Parathyroid adenoma (tissue), 2 donors: ENCODE results near the gene ATP6V0B.

ENCODE experiments used
- H2AFZ ChIP-seq: fragments of 300-600 bp; sonication (generic); one replicate; pipeline ENCODE4 v1.7.0; 2017; ENCODE audit warnings: antibody characterized with exemption, mild to moderate bottlenecking
- H3K27ac ChIP-seq: fragments of 300-600 bp; sonication (generic); one replicate; pipeline ENCODE4 v1.7.0; 2017
- H3K27me3 ChIP-seq: fragments of 300-600 bp; sonication (generic); one replicate; pipeline ENCODE4 v1.7.0; 2017; ENCODE audit warnings: low read length; ENCODE audit not compliant: control insufficient read depth, insufficient read depth
- H3K36me3 ChIP-seq: fragments of 300-600 bp; sonication (generic); one replicate; pipeline ENCODE4 v1.7.0; 2017; ENCODE audit warnings: low read length; ENCODE audit not compliant: control insufficient read depth, insufficient read depth
- H3K4me1 ChIP-seq: fragments of 300-600 bp; sonication (generic); one replicate; pipeline ENCODE4 v1.7.0; 2017; ENCODE audit warnings: control low read depth
- H3K4me2 ChIP-seq: fragments of 300-600 bp; sonication (generic); one replicate; pipeline ENCODE4 v1.7.0; 2017; ENCODE audit warnings: low read length
- H3K4me3 ChIP-seq: fragments of 300-600 bp; sonication (generic); one replicate; pipeline ENCODE4 v1.7.0; 2017; ENCODE audit warnings: low read depth, low read length
- H3K79me2 ChIP-seq: fragments of 300-600 bp; sonication (generic); one replicate; pipeline ENCODE4 v1.7.0; 2017; ENCODE audit warnings: control low read depth
- H3K9ac ChIP-seq: fragments of 300-600 bp; sonication (generic); one replicate; pipeline ENCODE4 v1.7.0; 2017; ENCODE audit warnings: mild to moderate bottlenecking
- H3K9me3 ChIP-seq: fragments of 300-600 bp; sonication (generic); one replicate; pipeline ENCODE4 v1.7.0; 2017; ENCODE audit warnings: low read length; ENCODE audit not compliant: control insufficient read depth
- TF ChIP-seq, protein P1 (sequence below): fragments of 300-600 bp; sonication (generic); IDR thresholded peaks from one replicate; pipeline ENCODE4 v1.7.0; 2017; ENCODE audit warnings: antibody characterized with exemption, mild to moderate bottlenecking
- donor health status: primary hyperparathyroidism.

ATP6V0B gene

DNA sequence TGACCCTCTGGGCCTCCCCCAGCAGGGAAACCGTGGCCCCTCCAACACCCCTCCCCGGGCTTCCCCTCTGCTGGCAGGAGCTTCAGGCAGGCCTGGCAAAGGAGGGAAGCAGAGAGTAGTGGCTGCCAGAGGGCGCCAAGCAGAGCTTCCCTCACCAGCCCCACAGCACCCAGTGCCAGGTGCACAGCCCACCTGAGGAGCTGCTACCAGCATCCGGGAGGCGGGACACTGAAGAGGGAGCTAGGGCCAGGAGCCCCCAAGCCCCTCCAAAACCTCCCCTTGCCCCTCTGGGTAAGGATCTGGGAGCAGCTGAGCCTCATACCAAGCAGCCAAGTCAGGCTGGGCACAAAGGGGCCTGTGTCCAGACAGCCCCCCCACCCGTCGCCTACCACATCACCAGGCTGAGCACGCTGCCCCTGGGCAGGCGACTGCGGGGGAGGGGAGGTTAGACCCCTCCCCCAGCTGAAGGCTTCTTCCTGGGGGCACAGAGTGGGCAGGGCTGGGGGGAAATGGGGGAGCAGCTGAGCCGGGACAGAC lies 36.2 kb downstream of the ATP6V0B start:
- Histone ChIP-seq H3K79me2 (no peaks in the 10 kb centered on the region), H3K4me3 (no peak overlapping the region), H3K4me1 (no peaks in the 10 kb centered on the region), H3K4me2 (no peak overlapping the region), H3K9me3 (no peaks in the 10 kb centered on the region), H3K36me3 (no peaks in the 10 kb centered on the region), H3K27me3 (no peaks in the 10 kb centered on the region), H3K27ac (no peak overlapping the region), H3K9ac (no peak overlapping the region), H2AFZ (no peak overlapping the region)
- TF ChIP-seq, protein P1, sequence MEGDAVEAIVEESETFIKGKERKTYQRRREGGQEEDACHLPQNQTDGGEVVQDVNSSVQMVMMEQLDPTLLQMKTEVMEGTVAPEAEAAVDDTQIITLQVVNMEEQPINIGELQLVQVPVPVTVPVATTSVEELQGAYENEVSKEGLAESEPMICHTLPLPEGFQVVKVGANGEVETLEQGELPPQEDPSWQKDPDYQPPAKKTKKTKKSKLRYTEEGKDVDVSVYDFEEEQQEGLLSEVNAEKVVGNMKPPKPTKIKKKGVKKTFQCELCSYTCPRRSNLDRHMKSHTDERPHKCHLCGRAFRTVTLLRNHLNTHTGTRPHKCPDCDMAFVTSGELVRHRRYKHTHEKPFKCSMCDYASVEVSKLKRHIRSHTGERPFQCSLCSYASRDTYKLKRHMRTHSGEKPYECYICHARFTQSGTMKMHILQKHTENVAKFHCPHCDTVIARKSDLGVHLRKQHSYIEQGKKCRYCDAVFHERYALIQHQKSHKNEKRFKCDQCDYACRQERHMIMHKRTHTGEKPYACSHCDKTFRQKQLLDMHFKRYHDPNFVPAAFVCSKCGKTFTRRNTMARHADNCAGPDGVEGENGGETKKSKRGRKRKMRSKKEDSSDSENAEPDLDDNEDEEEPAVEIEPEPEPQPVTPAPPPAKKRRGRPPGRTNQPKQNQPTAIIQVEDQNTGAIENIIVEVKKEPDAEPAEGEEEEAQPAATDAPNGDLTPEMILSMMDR = no peak

DNA sequence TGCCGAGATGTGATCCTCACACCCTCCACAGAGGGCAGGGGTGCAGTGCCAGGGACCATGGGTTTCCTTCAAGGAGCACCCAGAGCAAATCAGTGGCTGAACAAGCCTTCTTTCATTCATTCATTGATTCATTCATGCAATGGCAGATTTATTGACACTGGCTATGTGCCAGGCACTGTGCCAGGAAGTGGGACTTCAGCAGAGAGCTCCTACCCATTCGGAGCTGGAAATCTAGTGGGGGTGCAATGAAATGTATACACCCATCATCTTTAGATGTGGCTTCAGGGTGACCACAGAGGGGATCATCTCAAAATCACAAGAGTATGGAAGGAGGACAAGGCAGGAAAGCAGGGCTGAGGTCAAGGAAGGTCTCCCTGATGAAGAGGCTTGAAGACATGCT lies 37.6 kb downstream of the ATP6V0B start:
- Histone ChIP-seq H3K9me3 (no peaks in the 10 kb centered on the region), H3K36me3 (no peaks in the 10 kb centered on the region), H2AFZ (no peak overlapping the region), H3K79me2 (no peaks in the 10 kb centered on the region), H3K4me1 (no peaks in the 10 kb centered on the region), H3K27ac (no peak overlapping the region), H3K4me3 (no peak overlapping the region), H3K4me2 (no peak overlapping the region), H3K27me3 (no peaks in the 10 kb centered on the region), H3K9ac (no peak overlapping the region)
- TF ChIP-seq, protein P1 = no peak

DNA sequence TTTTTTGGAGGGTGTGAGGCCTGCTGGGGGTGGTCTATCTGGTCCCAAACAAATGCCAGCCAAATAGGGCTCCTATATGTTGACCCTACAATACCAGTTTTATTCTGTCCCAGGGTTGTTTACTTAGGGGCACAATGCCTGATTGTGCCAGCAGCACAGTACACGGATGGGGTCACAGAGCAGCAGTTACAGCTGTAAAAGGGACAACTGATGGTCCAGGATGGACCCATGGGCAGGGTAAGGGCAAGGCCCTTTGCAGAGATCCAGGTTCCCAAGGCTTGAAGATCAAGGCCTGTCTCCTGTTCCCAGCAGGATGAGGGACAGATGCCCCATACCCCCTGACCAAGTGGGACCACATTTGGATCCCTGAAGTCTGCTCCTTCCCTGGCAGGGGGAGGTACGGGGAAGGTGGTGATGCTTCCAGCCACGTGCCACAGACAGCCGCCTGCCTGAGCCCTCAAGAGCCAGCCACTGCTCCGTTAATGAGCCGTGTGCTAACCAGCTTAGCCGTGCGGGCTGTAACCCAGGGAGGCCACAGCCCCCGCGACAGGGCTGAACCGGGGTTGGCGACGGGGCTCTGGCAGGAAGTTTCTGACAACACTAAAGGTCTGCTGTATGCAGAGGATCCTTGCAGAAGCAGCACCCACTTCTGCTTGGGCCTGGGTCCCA lies 38.3 kb downstream of the ATP6V0B start:
- TF ChIP-seq, protein P1 = no peak

DNA sequence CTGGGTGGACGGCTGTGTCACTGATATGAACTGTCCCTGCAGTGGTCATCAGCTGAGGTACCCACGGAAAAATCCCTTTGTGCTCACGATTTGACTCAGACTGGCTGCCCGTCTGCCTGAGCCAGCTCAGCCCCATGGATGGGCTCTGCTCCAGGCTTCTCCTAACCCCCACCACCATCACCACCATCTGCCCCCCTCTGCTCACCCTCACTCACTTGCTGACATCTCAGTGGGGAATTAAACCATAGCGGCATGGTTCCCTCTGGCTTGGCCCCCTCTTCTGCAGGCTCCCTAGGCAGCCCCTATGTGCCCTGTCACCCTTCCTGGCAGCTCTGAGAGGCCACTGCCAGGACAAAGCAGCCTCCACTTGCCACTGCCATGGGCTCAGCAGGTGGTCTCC lies 39.2 kb downstream of the ATP6V0B start:
- TF ChIP-seq, protein P1 = no peak
- Histone ChIP-seq H3K4me2 (no peak overlapping the region), H3K4me1 (no peaks in the 10 kb centered on the region), H3K27me3 (no peaks in the 10 kb centered on the region), H3K9ac (no peak overlapping the region), H3K36me3 (no peaks in the 10 kb centered on the region), H3K27ac (no peak overlapping the region), H2AFZ (no peak overlapping the region), H3K9me3 (no peaks in the 10 kb centered on the region), H3K4me3 (no peak overlapping the region), H3K79me2 (no peaks in the 10 kb centered on the region)

More for the DNA sequence above, 38.3 kb downstream of the ATP6V0B start:
- no peak overlapping the region for H3K4me3 ChIP-seq
- no peaks in the 10 kb centered on the region for H3K9me3 ChIP-seq
- H3K79me2 ChIP-seq = no peaks in the 10 kb centered on the region
- H2AFZ ChIP-seq = no peak overlapping the region
- H3K9ac ChIP-seq = no peak overlapping the region
- H3K36me3 ChIP-seq = no peaks in the 10 kb centered on the region
- H3K27me3 ChIP-seq = no peaks in the 10 kb centered on the region
- no peak overlapping the region for H3K4me2 ChIP-seq
- no peaks in the 10 kb centered on the region for H3K4me1 ChIP-seq
- H3K27ac ChIP-seq = no peak overlapping the region
